WERI-Rb-1 (cell line): ENCODE measurements around the gene NEK11.

Experiments used
- DNase-seq: peaks from one replicate; pipeline ENCODE4 v3.0.0-alpha.2; 2020
- H3K27ac ChIP-seq: fragments of 250-450 bp; sonication (Bioruptor Pico); 2 replicates; pipeline ENCODE4 v1.5.1; 2020; ENCODE audit warnings: mild to moderate bottlenecking, moderate library complexity
- H3K27me3 ChIP-seq: fragments of 250-450 bp; sonication (Bioruptor Pico); 2 replicates; pipeline ENCODE4 v1.5.1; 2021; ENCODE audit warnings: mild to moderate bottlenecking, low read depth, moderate library complexity; ENCODE audit not compliant: insufficient read depth, severe bottlenecking
- H3K36me3 ChIP-seq: fragments of 250-450 bp; sonication (Bioruptor Pico); 2 replicates; pipeline ENCODE4 v1.5.1; 2020; ENCODE audit warnings: mild to moderate bottlenecking, moderate library complexity
- H3K4me3 ChIP-seq: 2 replicates; pipeline ENCODE4 v1.5.1; 2011; ENCODE audit warnings: low read depth, mild to moderate bottlenecking, control low read depth, low read length
- H3K9me3 ChIP-seq: fragments of 250-450 bp; sonication (Bioruptor Pico); 2 replicates; pipeline ENCODE4 v1.5.1; 2021; ENCODE audit warnings: mild to moderate bottlenecking, moderate library complexity; ENCODE audit not compliant: severe bottlenecking
- CTCF ChIP-seq: IDR thresholded peaks from 2 replicates; pipeline ENCODE4 v1.5.1; 2011; ENCODE audit warnings: low read depth, mild to moderate bottlenecking, control low read depth, inconsistent platforms, low read length

NEK11 gene

GRCh38 chr3:131396170-131396569 is 369.5 kb downstream of the NEK11 start:
- no peak for DNase-seq
- no peaks in the 10 kb centered on the region for H3K27me3 ChIP-seq
- TF ChIP-seq CTCF, result no peak
- no peaks in the 10 kb centered on the region for H3K36me3 ChIP-seq
- H3K27ac ChIP-seq, result no peak overlapping the region
- H3K4me3 ChIP-seq, result no peak overlapping the region
- no peaks in the 10 kb centered on the region for H3K9me3 ChIP-seq

GRCh38 chr3:131397889-131398288 is 371.2 kb downstream of the NEK11 start:
- TF ChIP-seq CTCF, result no peak

More at GRCh38 chr3:131397889-131398288, 371.2 kb downstream of the NEK11 start:
- no peak overlapping the region for H3K27ac ChIP-seq
- H3K4me3 ChIP-seq, result no peak overlapping the region
- no peaks in the 10 kb centered on the region for H3K36me3 ChIP-seq
- H3K9me3 ChIP-seq, result no peaks in the 10 kb centered on the region
- H3K27me3 ChIP-seq, result no peaks in the 10 kb centered on the region
- no peak for DNase-seq
